NCI-H1092 (cell line): ENCODE measurements around the gene PKIG.

Source experiments
- DNase-seq: peaks from one replicate; lab custom pipeline; 2025; lab: John Stamatoyannopoulos, UW

Gene PKIG

DNA sequence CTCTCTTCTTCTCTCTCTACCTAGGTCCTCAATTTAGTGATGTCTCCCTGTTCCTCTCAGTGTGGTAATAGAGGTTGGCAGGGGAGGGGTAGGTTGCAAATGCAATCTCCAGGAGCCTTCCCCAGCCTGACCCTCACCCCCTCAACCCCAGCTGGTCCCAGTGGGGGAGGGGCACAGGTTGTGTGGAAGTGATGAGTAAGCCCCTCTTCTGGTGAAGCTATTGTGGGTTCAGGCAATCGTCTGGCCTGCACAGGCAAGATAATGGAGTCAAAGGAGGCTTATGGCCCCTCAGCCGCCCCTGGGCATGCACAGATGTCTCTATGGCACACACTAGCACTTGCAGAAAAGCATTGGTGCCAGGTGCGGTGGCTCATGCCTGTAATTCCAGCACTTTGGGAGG is 79.9 kb downstream of the PKIG start:
- DNase-seq, result no peak

DNA sequence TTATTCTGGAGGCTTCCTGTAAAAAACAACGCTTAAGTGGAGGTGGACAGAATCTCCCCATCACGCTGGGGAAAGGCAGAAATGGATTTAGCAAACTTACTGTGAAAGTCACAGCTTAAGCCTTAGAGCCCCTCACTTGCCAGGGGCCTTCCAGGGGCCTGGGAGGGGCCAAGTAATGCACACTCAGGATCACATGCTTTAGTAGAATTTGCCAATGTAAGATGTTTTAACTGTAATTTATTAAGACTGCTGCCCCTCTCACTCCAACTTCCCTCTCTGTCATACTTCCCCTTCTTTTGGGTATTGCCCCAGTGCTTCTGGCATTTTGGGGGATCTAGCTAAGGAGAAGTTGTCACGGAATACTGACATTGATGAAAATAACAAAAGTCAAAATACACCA is 81.8 kb downstream of the PKIG start:
- no peak for DNase-seq

- no peak for DNase-seq
Measured at GRCh38 chr20:44666066-44666465, 83.7 kb downstream of the PKIG start.
